GM19467 (cell line): ENCODE data around the gene EBPL.
"Not testable (repeated sequence)": the region's sequence is repeated elsewhere in the genome, so short reads cannot be mapped to it uniquely, and the experiment has no call there.

Experiments
- ATAC-seq: cut with Tn5 transposase; IDR thresholded peaks from one replicate; pipeline ENCODE4 v1.9.1; 2021; ENCODE audit warnings: mild to moderate bottlenecking, moderate library complexity; ENCODE audit not compliant: unreplicated experiment

Gene EBPL

GRCh38 chr13:49636705-49637104 lies 54.6 kb downstream of the EBPL start:
- ATAC-seq = no peak

- no peak for ATAC-seq
Measured at GRCh38 chr13:49635599-49636433, 55.5 kb downstream of the EBPL start.

- ATAC-seq = no peak
Measured at GRCh38 chr13:49633710-49634109, 57.6 kb downstream of the EBPL start.

GRCh38 chr13:49632156-49632555 lies 59.1 kb downstream of the EBPL start:
- no peak for ATAC-seq

GRCh38 chr13:49630580-49630979 lies 60.7 kb downstream of the EBPL start:
- ATAC-seq = no peak

- no peak for ATAC-seq
Measured at GRCh38 chr13:49629947-49630346, 61.3 kb downstream of the EBPL start.

GRCh38 chr13:49629196-49629938 lies 61.9 kb downstream of the EBPL start:
- ATAC-seq = no peak

GRCh38 chr13:49627831-49628652 lies 63.2 kb downstream of the EBPL start, which contains the start of gene ARL11:
ARL11 (plus strand) TSS chr13:49628507; CDS start chr13:49630448, 1,941 bp downstream.
- peak; percentile 95 for ATAC-seq

GRCh38 chr13:49625392-49626079 lies 65.8 kb downstream of the EBPL start:
- ATAC-seq = no peak

GRCh38 chr13:49624229-49624628 lies 67.1 kb downstream of the EBPL start:
- ATAC-seq = no peak

GRCh38 chr13:49622174-49622946 lies 68.9 kb downstream of the EBPL start:
- ATAC-seq = no peak

- ATAC-seq = peak; percentile 62
Measured at GRCh38 chr13:49620170-49620621, 71.1 kb downstream of the EBPL start.

GRCh38 chr13:49616676-49617065 lies 74.6 kb downstream of the EBPL start:
- no peak for ATAC-seq

GRCh38 chr13:49615836-49616675 lies 75.2 kb downstream of the EBPL start:
- no peak for ATAC-seq

GRCh38 chr13:49612042-49612441 lies 79.2 kb downstream of the EBPL start:
- ATAC-seq = not testable (repeated sequence)
